NCI-H1930 (cell line): ENCODE results near the gene STARD3NL.

Source experiments
- DNase-seq, 2 experiments: peaks; one replicate each; lab custom pipeline; 2025; lab: John Stamatoyannopoulos, UW

STARD3NL gene

DNA sequence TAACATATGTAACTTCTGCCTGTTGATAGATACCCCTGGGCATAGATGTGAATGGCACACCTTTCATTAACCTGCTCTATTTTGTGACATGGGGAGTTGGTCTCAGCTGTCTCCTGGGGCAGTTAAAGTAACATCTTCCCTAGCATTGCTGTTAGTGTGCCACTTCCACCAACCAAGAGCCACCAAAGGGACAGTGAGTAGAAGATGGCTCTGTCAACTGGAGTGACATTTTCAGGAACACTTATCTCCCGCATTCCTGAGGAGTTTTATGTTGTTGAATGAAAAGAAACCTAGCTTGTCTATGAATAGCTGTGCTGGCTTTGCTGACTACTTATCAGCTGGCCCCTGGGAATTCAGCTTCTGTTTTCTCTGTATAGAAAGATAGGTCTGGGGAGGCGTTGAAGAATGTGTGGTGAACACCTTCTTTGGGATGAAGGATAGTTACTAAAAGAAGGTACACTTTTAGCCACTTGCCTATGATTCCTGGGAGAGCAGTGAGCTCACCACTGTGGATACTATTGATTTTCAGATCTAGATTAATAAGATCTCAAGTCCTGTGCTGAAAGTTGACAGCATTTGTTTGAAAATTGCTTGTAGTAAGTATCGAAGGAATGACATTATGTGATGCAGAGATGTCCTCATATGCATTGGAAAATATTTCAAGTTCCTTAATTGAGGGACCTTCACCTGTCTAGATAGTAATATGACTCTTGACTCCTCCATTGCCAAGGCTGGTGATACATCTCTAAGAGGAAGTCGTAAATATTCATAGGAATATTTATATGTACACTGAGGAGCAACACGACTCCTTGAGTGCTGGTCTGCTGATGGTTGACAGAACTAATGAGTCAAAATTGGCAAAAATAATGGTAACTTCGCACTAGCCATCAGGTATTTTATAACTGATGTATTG, 7.6 kb downstream of the STARD3NL start:
- no peak for DNase-seq

DNA sequence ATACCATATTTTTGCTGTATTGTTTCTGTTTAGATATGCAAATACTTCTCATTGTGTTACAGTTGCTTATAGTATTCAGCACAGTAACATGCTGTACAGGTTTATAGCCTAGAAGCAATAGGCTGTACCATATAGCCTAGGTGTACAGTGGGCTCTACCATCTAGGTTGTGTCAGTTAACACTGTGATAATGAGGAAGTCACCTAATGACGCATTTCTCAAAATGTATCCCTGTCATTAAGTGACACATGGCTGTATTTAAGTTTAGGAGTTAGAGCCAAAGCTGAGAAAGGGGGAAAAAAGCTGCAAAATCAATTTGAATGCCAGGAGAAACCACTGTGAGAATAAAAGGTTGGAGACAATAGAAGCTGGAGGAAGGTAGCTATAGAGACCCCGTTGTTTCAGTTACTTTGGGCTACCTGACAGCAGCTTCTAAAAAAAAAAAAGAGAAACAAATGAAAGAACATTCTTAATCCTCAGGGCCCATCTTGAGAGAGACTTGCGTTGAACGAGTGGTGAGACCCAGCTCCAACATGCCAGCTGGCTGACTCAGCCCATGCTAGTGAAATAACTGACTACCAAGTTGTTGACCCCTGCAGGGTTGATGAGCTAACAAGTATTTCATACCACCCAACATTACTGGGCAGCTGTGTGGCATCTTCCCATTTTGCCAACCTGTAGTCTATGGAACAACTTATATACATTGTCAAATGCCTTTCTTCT, 8.7 kb downstream of the STARD3NL start:
- no peak for DNase-seq

DNA sequence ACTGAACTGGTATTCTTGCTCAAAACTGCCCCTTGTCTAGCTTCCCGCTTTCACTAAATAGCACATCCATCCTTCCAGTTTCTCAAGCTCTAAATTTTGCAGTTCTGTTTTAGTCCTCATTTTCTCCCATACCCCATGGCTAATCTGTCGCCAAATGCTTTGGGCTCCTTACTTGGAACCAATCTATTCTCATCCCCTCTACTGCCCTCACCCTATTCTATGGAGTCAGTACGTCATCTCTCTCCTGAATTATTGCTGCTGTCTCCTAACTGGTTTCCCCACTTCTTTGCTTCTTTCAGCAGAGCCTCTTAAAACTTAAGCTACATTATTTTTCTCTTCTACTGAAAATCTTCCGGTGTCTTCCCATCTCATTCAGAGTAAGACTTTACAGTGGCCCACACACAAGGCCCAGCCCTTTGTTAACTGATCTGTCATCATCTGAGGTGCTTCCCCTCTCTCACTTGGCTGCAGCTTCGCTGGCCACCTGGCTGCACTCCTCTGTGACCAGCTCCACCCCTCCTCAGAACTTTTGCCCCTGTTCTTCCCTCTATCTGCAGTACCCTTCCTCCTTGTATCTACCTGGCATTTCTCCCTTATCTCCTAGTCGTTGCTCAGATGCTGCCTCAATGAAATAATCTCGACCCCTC, 9.9 kb downstream of the STARD3NL start:
- no peak for DNase-seq

DNA sequence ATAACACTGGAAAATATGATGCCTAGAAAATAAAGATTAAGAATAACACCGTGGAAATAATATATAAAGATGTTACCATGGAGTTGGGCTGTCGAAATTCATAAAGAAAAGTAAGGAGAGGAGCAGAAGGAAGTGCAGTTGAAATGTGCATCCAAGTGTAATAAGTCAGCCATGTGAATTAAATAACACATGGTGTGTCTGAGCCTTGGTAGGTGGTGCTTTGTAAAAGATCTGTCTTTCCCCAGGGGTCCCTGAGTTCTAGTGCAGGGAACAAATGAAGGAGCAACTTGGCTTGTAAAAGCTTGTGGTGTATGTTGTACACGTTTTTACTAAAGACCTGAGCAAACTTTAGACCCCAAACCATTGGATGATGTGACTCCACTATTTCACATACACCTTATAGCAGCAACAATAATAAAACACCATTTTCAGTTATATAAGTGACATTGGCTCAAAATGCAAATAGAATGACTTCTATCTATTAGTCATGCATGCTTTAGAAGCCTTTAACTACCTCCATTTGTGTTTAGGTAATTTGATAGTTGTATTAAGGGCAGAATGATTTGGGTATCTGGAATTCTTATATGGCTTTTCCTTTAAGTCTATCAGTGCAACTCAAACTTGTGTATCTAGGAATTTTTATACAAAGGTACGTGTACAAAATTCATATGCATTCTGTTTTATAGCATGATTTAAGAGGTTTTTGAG, 11.3 kb downstream of the STARD3NL start:
- no peak for DNase-seq

DNA sequence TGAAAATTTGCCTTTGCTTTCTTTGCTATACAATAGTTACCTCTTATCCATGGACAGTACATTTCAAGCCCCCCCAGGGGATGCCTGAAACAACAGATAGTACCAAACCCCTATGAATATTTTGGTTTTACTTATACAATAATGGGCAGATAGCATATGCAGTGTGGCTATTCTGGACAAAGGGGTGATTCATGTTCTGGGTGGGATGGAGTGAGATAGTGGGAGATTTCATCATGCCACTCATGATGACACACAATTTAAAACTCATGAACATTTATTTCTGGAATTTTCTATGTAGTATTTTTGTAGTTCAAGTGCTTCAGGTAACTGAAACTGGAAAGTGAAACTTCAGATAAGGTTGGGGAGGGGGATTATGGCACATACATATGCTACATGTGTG, 12.0 kb downstream of the STARD3NL start:
- DNase-seq: no peak

DNA sequence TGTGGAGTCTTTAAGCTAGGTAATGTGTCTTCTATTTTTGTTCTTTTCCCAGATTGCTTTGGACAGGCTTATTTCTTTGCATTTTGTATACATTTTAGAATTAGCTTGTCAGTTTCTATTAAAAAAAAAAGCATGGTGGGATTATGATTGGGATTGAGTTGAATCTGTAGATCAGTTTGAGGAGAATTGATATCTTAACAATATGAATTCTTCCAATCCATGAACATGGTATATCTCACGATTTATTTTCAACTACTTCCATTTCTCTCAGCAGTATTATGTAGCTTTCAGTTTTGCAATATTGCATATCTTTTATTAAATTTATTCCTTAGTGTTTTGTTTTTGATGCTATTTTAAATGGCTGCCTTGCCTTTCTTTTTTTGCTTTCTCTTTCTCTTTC, 13.7 kb downstream of the STARD3NL start:
- DNase-seq: no peak

DNA sequence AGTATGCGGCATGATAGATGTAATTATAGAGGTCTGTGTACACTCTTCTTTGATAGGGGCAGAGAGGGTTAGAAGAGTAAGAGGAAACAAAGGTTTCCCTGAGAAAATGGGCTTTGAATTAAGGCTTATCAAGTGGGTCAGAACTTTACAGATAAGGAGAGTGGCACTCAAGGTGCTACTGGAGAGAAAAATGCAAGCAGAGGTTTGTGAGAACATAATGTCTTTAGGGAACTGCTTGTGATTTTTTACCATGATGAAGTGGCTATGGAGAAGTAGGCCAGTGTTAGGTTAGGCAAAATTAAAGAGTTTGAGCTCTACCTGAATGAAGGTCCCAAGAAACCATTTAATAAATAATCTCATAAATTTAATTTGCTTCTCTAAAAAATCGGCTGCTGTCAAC, 14.3 kb downstream of the STARD3NL start:
- DNase-seq: no peak

DNA sequence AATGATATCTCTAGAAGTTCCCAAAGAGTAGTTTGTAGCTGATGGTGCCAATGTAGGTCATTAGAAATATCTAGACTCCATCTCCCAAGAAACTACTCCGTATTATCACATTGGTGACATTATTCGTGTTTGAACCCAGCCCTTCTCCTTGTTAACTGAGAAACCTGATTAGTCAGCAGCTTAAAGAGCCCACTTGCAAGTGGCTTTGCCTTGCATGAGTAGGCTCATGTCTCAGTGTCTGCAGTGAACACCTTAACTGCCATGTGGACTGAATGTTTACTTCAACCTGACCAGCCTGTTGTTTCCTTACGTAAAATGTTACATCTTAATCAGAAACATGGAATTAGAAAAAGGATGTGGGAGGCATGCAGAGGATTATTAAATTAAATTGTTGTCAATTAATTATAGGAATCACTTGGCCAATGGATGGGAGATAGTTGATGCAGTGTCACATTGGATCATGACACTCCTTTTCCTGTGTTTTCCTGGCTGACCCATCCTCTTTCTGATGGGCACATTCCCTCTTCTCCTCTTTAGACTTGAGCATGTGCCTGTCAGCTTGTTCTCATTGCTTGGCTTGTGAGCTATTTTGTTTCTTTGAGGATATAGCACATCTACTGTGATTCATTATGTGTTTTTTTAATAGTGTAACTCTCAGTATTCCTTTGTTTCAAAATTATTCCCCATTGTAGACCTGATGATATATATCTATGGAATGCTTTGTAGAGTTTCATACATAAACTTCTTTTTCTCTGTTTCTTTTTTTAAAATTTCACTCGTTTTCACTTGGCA, 18.0 kb downstream of the STARD3NL start:
- no peak for DNase-seq

DNA sequence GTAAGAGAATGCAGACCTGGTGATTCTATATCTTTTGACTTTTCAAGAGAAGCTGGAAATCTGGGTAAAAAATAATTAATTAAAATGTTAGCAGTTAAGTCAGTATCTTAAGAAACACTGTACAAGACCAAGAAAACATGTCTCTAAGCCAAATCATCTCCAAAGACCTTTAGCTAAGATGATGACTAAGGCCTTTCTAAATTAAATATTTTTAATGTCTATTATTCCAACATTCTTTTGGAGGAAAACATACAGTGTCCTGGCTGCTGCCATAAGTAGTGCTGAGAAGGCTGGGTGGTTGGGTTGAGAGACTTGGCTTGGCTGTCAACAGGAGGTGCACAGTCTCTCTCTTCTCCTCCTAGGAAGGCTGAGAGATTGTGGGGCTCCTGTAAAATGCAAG, 20.3 kb downstream of the STARD3NL start:
- DNase-seq: no peak

DNA sequence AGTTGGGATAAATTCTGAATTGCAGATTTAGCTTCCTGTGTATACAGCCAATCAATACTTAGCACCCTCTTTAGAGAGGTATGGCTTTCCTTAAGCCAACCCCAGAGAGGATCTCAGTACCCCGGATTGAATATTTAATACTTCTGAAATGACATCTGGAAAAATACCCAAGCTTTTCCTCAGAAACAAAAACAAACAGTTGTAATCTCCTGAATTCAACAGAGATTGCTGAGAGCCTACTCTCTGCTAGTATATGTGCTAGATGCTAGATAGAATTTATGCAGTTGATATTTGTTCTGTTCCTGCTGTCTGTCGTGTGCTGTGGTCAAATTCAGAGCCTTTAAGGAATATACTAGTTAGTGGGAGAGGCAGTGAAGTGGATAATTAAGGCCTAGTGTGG, 21.1 kb downstream of the STARD3NL start:
- DNase-seq: no peak

DNA sequence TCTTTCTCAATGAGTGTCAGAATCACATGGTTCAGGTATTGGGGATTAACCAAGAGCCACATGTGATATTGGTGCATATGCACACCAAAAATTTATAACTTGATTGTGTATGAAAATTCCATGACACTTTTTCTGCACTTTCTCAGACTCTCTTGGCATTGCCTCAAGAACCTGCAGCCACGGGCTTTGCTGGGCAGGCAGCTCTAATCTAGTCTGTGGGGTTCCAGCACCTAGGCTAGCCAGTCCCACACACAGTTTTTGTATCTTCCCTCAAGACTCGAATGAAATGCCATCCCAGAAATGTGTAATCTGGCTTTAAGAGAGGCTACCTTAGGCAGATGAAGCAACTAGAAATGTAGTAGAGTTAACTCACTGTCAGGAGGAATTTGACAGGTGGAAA, 21.7 kb downstream of the STARD3NL start:
- DNase-seq: no peak

DNA sequence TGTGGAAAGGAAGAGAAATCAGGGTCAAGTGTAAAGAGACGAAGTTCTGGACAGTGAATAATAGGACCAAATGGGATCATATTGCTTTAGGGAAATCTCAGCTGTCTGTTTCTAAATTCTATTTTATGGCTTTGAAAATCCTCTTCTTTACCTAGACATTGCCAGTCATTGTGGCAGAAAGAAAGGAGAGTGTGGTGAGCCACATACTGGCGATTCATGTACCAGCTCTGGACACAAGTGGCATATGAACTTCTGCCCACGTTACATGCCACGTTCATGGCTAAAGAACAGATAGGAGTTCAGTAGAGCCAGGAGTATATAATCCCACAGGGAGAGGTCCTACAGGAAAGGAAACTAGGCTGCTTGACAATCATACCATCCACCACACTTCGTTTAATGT, 28.0 kb downstream of the STARD3NL start:
- DNase-seq: no peak

DNA sequence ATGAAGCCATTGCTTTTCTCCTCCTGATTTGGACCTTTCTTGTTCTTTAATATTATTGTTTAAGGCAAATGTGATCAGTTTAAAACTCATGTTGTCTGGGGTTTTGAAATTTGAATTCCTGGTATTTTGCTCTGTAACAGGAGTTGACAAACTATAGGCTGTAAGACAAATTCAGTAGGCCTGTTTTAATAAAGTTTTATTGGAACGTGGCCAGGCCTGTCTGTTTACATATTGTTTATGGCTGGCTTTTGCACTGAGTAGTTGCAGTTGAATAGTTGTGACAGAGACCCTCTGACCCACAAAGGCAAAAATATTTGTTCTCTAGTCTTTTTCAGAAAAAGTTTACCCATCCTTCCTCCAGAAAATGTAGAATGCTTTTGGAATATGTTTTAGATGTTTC, 29.8 kb downstream of the STARD3NL start:
- no peak for DNase-seq

DNA sequence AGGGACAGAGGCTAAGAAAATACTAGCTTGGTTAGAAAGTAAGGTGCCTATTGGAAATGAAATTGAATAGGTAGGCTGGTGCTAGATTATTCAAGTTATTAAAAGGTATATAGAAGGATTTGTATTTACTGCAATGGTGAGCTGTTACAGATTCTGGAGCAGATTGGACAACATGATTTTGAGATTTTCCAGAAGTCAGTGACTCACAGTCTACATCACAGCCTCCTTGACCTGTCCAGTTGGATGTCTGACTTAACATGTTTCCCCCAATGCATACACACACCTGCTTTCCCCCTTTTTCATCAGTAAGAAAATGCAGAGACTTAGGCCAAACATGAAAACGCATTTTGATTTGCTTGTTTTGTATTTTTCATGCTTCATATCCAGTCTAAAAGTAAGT, 33.4 kb downstream of the STARD3NL start:
- DNase-seq: no peak

DNA sequence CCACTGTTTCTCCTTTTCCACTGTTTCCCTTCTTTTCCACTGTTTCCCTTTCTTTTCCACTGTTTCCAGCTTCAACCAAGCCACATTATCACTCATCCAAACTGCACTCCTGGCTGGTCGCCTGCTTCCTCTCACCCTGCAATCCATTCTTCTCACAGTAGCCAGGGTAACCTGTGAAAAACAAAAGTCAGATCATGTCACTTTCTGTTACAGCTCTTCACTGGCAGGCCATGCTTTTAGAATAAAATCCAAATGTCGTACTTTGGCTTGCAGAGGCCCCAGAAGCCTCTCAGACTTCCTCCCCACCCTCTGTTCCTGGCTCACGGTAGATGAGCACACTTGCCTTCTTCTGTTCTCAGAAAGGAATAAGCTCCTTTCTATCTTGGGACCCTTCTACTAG, 33.9 kb downstream of the STARD3NL start:
- no peak for DNase-seq

DNA sequence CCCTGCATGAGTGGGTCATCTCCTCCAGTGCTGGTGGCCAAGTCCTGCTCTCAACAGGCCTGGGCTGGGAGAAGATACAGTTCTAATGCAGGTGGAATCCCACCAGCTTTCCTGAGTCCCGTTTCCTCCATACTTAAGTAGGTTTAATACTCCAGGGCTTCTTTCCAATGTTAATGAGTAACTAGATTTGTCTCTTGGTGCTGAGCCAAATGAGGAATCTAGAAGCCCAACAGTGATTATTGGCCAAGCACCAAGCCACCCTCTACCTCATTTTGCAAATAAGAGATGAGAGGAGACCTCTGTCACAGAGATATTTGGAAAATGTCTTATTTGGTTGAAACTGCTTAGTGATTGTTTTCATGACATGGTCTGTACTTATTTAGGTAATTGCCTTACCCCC, 37.1 kb downstream of the STARD3NL start:
- no peak for DNase-seq

DNA sequence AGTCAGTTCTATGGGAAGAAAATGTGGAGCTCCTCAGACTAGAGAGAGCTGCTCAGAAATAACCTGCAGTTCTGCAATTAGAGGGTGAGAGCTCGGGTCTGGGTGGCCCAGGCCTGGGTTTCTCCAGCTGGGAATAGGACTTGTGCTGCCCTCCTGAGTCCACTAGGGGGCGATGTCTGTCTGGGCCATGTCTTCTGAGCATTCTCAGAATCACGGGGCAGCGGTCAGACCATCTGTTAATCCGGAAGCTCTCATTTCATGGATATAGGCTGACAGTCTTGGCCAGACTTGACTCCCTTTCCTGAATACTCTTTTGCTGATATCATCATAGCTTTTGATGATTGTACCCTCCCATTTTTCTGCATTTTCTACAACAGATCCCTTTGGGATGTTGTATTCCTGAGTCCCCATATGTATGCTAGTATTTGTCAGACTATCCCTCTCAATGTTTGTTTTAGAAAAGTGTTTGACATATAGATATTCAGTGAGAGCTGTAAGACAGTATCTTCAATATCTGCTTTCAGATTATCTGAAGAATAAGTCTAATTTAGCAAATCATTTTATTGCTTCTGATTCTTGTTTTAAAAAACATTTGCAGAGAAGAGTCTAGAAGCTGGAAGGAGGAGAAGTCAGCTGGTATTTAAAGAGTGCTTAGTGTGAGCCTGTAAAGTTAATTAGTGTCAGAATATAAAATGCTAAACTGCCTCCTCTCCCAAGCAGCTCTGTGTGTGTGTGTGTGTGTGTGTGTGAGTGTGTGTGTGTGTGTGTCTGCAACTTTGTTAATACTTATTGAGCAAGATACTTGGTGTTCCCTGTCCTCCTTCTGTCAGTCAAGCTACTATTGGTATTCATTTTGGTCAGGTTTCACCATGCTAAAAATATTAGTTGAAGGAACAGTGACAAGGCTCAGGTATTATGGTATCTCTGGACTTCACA, 38.0 kb downstream of the STARD3NL start:
- DNase-seq: peak; percentile 18 to 41

DNA sequence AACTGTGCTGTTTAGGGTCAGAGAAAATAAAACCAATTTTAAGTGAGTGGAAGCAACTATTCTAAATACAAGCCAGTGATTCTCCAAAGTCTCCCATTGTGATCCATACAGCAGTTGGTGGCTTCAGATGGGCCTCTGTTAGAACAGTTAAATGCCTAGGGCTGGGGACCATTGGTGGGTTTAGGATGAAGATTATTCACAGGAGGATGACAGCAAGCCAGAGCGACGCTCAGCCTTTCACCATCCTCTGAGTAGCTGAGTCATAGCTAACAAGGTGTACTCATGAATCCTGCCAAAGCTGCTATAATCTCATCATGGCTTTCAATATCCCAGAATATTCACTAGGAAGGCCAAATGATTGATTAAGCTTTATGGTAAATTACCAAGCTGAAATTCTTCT, 39.6 kb downstream of the STARD3NL start:
- no peak for DNase-seq

DNA sequence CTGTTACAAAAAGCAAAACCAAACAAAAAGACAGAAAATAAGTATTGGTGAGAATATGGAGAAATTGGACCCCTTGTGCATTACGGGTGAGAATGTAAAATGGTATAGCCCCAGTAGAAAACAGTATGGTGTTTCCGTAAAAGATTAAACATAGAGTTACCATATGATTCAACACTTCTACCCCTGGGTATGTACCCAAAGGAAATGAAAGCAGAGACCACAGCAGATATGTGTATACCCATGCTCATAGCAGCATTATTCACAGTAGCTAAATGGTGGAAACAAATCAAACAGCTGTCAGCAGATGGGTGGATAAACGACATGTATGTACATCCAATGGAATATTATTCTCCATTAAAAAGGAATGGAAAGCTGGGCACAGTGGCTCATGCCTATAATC, 42.4 kb downstream of the STARD3NL start:
- DNase-seq: no peak

DNA sequence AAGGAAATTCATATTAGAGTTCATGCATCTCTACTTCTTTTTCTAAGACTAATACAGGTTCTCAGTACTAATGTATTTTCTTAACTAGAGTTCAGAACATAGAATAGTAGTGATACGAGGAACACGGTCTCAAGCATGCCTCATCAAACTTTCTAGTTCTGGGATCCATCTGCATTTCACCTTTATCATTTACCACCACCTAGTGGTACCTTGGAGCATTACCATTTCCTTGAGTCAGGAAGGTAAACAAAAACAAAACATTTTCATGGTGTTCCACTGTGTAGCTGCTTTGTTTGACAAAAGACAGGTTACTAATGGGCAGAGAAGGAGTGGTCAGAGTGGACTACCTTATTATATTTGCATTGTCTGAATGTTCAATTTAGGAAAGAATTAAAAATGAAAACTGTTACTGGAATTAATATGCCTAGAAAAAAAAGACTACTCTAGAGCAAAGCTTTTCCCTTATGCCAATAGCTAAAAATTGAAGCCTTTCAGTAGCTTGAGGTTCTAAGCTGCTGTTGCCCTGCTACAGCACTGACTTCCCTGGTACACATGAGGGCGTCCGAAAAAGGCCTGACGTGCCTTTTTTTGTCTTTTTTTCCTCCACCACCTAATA, 44.5 kb downstream of the STARD3NL start:
- peak; percentile 2 to 6 for DNase-seq
